IMR-90 (cell line): ENCODE measurements around the gene IKBIP. TPM values are rescaled to one million over a fixed set of nuclear protein-coding genes. Genes with fewer than 3 reads are reported as not detected.

Experiments used
- ATAC-seq: fragments of 200-7000 bp; cut with Tn5 transposase; 2 replicates; pipeline ENCODE4 v1.9.1; 2020; ENCODE audit warnings: low read depth, mild to moderate bottlenecking, moderate library complexity
- BruUV-seq: library from RNA; stranded (reverse); fragments of 400-500 nt; replicated peaks from 2 replicates; lab custom pipeline; 2021; lab: Mats Ljungman, UMichigan
- CTCF ChIA-PET: fragments of 300-600 bp; formaldehyde crosslinking; extraction: SDS; loops from one replicate; lab custom pipeline; 2021; ENCODE audit warnings: antibody characterized with exemption; lab: Yijun Ruan, JAX
- POLR2A ChIA-PET: fragments of 300-600 bp; sonication (Branson Sonifier 250); formaldehyde crosslinking; loops from one replicate; lab custom pipeline; 2022; ENCODE audit warnings: antibody characterized with exemption; ENCODE audit not compliant: unreplicated experiment; lab: Charles Lee
- DNase-seq: peaks from one replicate; pipeline ENCODE4 v3.0.0; 2013
- H2AFZ ChIP-seq: replicated peaks from 2 replicates; pipeline ENCODE3; 2013; ENCODE audit warnings: low read length, mild to moderate bottlenecking; ENCODE audit not compliant: poor library complexity
- H2AK5ac ChIP-seq: 2 replicates; pipeline ENCODE4 v1.6.1; 2013; ENCODE audit warnings: low read depth, low read length, inconsistent platforms
- H2AK9ac ChIP-seq: replicated peaks from 2 replicates; pipeline ENCODE3; 2013; ENCODE audit warnings: mild to moderate bottlenecking, low read depth, low read length, moderate library complexity; ENCODE audit not compliant: poor library complexity
- H2BK120ac ChIP-seq: 2 replicates; pipeline ENCODE4 v1.6.1; 2013; ENCODE audit warnings: low read depth, low read length, inconsistent platforms
- H2BK15ac ChIP-seq: 3 replicates; pipeline ENCODE4 v1.6.1; 2013; ENCODE audit warnings: low read depth, low read length, inconsistent platforms
- H2BK20ac ChIP-seq: 2 replicates; pipeline ENCODE4 v1.6.1; 2013; ENCODE audit warnings: low read depth, mild to moderate bottlenecking, inconsistent platforms, low read length, moderate library complexity
- H2BK5ac ChIP-seq: 2 replicates; pipeline ENCODE4 v1.6.1; 2013; ENCODE audit warnings: mild to moderate bottlenecking, low read depth, low read length, inconsistent platforms; ENCODE audit not compliant: poor library complexity, severe bottlenecking
- H3K14ac ChIP-seq: replicated peaks from 2 replicates; pipeline ENCODE4 v1.6.1; 2013; ENCODE audit warnings: low read depth, low read length, inconsistent platforms
- H3K18ac ChIP-seq: 2 replicates; pipeline ENCODE4 v1.6.1; 2013; ENCODE audit warnings: low read depth, low read length, control low read depth
- H3K23ac ChIP-seq: 2 replicates; pipeline ENCODE4 v1.6.1; 2013; ENCODE audit warnings: low read depth, low read length, inconsistent platforms
- H3K27ac ChIP-seq: 2 replicates; pipeline ENCODE4 v1.5.1; 2013; ENCODE audit warnings: mild to moderate bottlenecking, control low read depth, low read length; ENCODE audit not compliant: insufficient read depth
- H3K27me3 ChIP-seq: 2 replicates; pipeline ENCODE4 v1.6.1; 2013; ENCODE audit warnings: low read length; ENCODE audit not compliant: control insufficient read depth, insufficient read depth
- H3K36me3 ChIP-seq: 2 replicates; pipeline ENCODE4 v1.6.1; 2013; ENCODE audit warnings: low read length, mixed read lengths; ENCODE audit not compliant: control insufficient read depth, insufficient read depth
- H3K4ac ChIP-seq: 2 replicates; pipeline ENCODE4 v1.6.1; 2013; ENCODE audit warnings: low read depth, low read length, inconsistent platforms
- H3K4me1 ChIP-seq: 2 replicates; pipeline ENCODE4 v1.6.1; 2013; ENCODE audit warnings: low read length, mixed read lengths; ENCODE audit not compliant: control insufficient read depth, insufficient read depth
- H3K4me2 ChIP-seq: 2 replicates; pipeline ENCODE4 v1.6.1; 2013; ENCODE audit warnings: low read depth, mild to moderate bottlenecking, control low read depth, low read length, moderate library complexity
- H3K4me3 ChIP-seq: 2 replicates; pipeline ENCODE4 v1.5.1; 2013; ENCODE audit warnings: low read depth, mild to moderate bottlenecking, control low read depth, low read length, moderate library complexity; ENCODE audit not compliant: insufficient read depth
- H3K56ac ChIP-seq: 2 replicates; pipeline ENCODE4 v1.6.1; 2013; ENCODE audit warnings: low read length, inconsistent platforms; ENCODE audit not compliant: insufficient read depth; ENCODE audit errors: extremely low read depth
- H3K79me1 ChIP-seq, 2 experiments: 2 replicates each; pipeline ENCODE4 v1.6.1; 2013; ENCODE audit warnings: low read length in 2 of 2, inconsistent platforms in 1 of 2, low read depth in 1 of 2
- H3K9ac ChIP-seq: 2 replicates; pipeline ENCODE4 v1.6.1; 2013; ENCODE audit warnings: low read depth, low read length, control low read depth
- H3K9me1 ChIP-seq: 2 replicates; pipeline ENCODE4 v1.6.1; 2013; ENCODE audit warnings: low read length, inconsistent platforms; ENCODE audit not compliant: insufficient read depth
- H3K9me3 ChIP-seq: 2 replicates; pipeline ENCODE4 v1.6.1; 2013; ENCODE audit warnings: low read length; ENCODE audit not compliant: control insufficient read depth, insufficient read depth
- H4K20me1 ChIP-seq: 2 replicates; pipeline ENCODE4 v1.6.1; 2013; ENCODE audit warnings: low read length, inconsistent platforms; ENCODE audit not compliant: insufficient read depth
- H4K5ac ChIP-seq: 2 replicates; pipeline ENCODE4 v1.6.1; 2013; ENCODE audit warnings: mild to moderate bottlenecking, low read depth, low read length, control low read depth
- H4K8ac ChIP-seq, 2 experiments: 2 replicates each; pipeline ENCODE4 v1.6.1; 2013; ENCODE audit warnings: low read depth in 2 of 2, low read length in 2 of 2, control low read depth in 1 of 2, inconsistent platforms in 1 of 2
- H4K91ac ChIP-seq: 2 replicates; pipeline ENCODE4 v1.6.1; 2013; ENCODE audit warnings: low read depth, low read length, inconsistent platforms; ENCODE audit not compliant: insufficient read depth
- FOS ChIP-seq: fragments of 150-350 bp; IDR thresholded peaks from 2 replicates; pipeline ENCODE4 v1.6.1; 2016; ENCODE audit warnings: low read depth, low read length
- RAD21 ChIP-seq: IDR thresholded peaks from 2 replicates; pipeline ENCODE4 v1.6.1; 2012; ENCODE audit warnings: low read length, improper control_type of control experiment
- WGBS, 2 experiments: methylation state at CpG; one replicate each; pipeline versions ENCODE4 v1.1.5 to v1.1.7; 2013; ENCODE audit warnings: missing lambda C conversion rate in 2 of 2; ENCODE audit not compliant: insufficient read length in 1 of 2; ENCODE audit errors: extremely low coverage in 2 of 2; 5-methylcytosine and 5-hydroxymethylcytosine counted together
- dilution Hi-C: fragments of 300-500 bp; cut with HindIII; formaldehyde crosslinking; loops from one replicate; pipeline ENCODE4 v1.14.3; 2018; ENCODE audit warnings: low sequenced_read_pairs; ENCODE audit not compliant: unreplicated experiment
- in situ Hi-C: fragments of 300-500 bp; cut with MboI; formaldehyde crosslinking; loops from 3 replicates; pipeline ENCODE4 v1.14.3; 2019; ENCODE audit warnings: low sequenced_read_pairs, inconsistent platforms, mixed read lengths
- intact Hi-C: fragments of 100-400 bp; cut with micrococcal nuclease; formaldehyde crosslinking; loops from 2 replicates; pipeline ENCODE4 v1.10.0; 2022
- polyA plus RNA-seq, 3 experiments: library from polyadenylated mRNA; depleted of rRNA; stranded (reverse); fragments of >200 nt; gene quantifications; 2 replicates each; pipeline ENCODE4 v1.2.3, GENCODE V29; 2012; ENCODE audit warnings: low replicate concordance in 1 of 3
- total RNA-seq: library from RNA; depleted of rRNA; stranded (reverse); fragments of >200 nt; gene quantifications from 2 replicates; pipeline ENCODE4 v1.2.3, GENCODE V29; 2012
- TF ChIP-seq, protein P1 (sequence below): conservative IDR thresholded peaks from 2 replicates; pipeline ENCODE4 v1.5.1; 2012; ENCODE audit warnings: mild to moderate bottlenecking, low read depth, low read length, improper control_type of control experiment

IKBIP gene
- total and polyA plus RNA-seq, 2 of the 4 experiments (the other 2 are of a cell fraction), result 37.1 to 52.7 TPM

DNA sequence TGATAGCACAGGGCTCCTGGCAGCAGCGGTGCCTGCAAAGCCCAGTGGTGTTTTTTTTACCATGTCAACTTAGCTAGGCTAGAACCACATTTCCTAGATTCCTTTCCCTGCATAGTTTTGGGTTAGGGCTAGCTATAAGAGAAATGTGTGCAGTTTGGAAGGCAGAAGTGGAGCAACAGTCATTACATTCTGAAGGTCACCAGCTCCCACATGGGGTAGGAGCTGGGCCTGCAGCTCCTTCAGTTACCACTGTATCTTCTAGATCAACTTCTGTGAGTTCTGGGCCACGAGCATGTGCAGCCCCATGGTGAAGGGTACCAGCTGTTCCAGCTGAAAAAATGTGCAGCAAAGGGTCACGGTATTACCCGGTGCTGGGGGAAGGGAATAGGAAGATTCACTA, 53.4 kb downstream of the IKBIP start:
- Histone ChIP-seq H2AFZ (peak overlapping the region; percentile 53), H2BK20ac (no peak overlapping the region), H3K4me2 (no peak overlapping the region), H3K9me3 (no peaks in the 10 kb centered on the region), H2BK15ac (no peak overlapping the region), H4K20me1 (peaks cover 24% of the 10 kb centered on the region), H2AK9ac (no peak overlapping the region), H3K4ac (no peak overlapping the region), H3K18ac (no peak overlapping the region), H3K4me3 (no peak overlapping the region), H3K4me1 (peaks cover 2% of the 10 kb centered on the region; the same call in 1 of the 2 replicates), H4K5ac (no peak overlapping the region), H3K9ac (no peak overlapping the region), H2BK5ac (no peak overlapping the region), H3K56ac (no peak overlapping the region), H2AK5ac (no peak overlapping the region), H3K79me1 (peaks cover 0 to 11% of the 10 kb centered on the region in 2 experiments; a peak in 2 of 4 replicates), H3K23ac (no peak overlapping the region), H2BK120ac (no peak overlapping the region), H3K14ac (no peak overlapping the region), H3K9me1 (peaks cover 8% of the 10 kb centered on the region; the same call in 1 of the 2 replicates), H3K27ac (no peak overlapping the region), H3K36me3 (peaks cover 6% of the 10 kb centered on the region), H4K91ac (no peak overlapping the region), H3K27me3 (no peaks in the 10 kb centered on the region), H4K8ac (0 out of 4 replicates have a peak overlapping the region, but pooled peaks of 1 of the 2 experiments have one; percentile 18)
- dilution Hi-C loops (no loop called here), in situ Hi-C loops (no loop called here), intact Hi-C loops (loop anchor here (1.0 to 5.0 kb wide), 4 partner anchors 59 to 166 kb away; partner anchors contain the start of gene TMPO)
- no TSS peak for BruUV-seq
- WGBS, 2 experiments, result no CpG with 5 or more reads among the region's 4 CpGs
- no peak for TF ChIP-seq FOS
- TF ChIP-seq, protein P1, sequence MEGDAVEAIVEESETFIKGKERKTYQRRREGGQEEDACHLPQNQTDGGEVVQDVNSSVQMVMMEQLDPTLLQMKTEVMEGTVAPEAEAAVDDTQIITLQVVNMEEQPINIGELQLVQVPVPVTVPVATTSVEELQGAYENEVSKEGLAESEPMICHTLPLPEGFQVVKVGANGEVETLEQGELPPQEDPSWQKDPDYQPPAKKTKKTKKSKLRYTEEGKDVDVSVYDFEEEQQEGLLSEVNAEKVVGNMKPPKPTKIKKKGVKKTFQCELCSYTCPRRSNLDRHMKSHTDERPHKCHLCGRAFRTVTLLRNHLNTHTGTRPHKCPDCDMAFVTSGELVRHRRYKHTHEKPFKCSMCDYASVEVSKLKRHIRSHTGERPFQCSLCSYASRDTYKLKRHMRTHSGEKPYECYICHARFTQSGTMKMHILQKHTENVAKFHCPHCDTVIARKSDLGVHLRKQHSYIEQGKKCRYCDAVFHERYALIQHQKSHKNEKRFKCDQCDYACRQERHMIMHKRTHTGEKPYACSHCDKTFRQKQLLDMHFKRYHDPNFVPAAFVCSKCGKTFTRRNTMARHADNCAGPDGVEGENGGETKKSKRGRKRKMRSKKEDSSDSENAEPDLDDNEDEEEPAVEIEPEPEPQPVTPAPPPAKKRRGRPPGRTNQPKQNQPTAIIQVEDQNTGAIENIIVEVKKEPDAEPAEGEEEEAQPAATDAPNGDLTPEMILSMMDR, result peak; percentile 33; the same call in 1 of the 2 replicates
- 0 out of 2 replicates have a peak, but pooled peaks have one; percentile 17 for TF ChIP-seq RAD21
- peak; percentile 32 for DNase-seq
- ChIA-PET POLR2A (no interaction called here), CTCF (interaction anchor here (1.2 kb wide), 1 partner anchor 24 kb away, joined by 5 read pairs; no protein-coding TSS in a partner anchor)
- peak; percentile 4; the same call in 1 of the 2 replicates for ATAC-seq
